HEK293 (cell line): ENCODE data around the gene COPG2.

ENCODE experiments used
- CTCF ChIP-seq: fragments of 450-650 bp; formaldehyde crosslinking; IDR thresholded peaks from 2 replicates; pipeline ENCODE4 v1.5.1; 2016; ENCODE audit warnings: missing biosample characterization, missing genetic modification characterization
- PRDM2 ChIP-seq: fragments of 450-650 bp; formaldehyde crosslinking; IDR thresholded peaks from 2 replicates; pipeline ENCODE4 v1.5.1; 2016; ENCODE audit warnings: missing biosample characterization, missing genetic modification characterization, borderline replicate concordance
- ZNF121 ChIP-seq: fragments of 450-650 bp; formaldehyde crosslinking; IDR thresholded peaks from 2 replicates; pipeline ENCODE4 v1.5.1; 2016; ENCODE audit warnings: missing biosample characterization, missing genetic modification characterization
- ZNF221 ChIP-seq: fragments of 450-650 bp; formaldehyde crosslinking; IDR thresholded peaks from 2 replicates; pipeline ENCODE4 v1.5.1; 2017; ENCODE audit warnings: missing biosample characterization, missing genetic modification characterization, borderline replicate concordance
- ZNF350 ChIP-seq: fragments of 450-650 bp; formaldehyde crosslinking; IDR thresholded peaks from 2 replicates; pipeline ENCODE4 v1.5.0; 2017; ENCODE audit warnings: missing biosample characterization, mild to moderate bottlenecking, missing genetic modification characterization
- ZNF792 ChIP-seq: fragments of 450-650 bp; formaldehyde crosslinking; IDR thresholded peaks from 2 replicates; pipeline ENCODE4 v1.5.1; 2016; ENCODE audit warnings: missing biosample characterization, missing genetic modification characterization
- TF ChIP-seq, protein P1 (sequence below): fragments of 450-650 bp; formaldehyde crosslinking; IDR thresholded peaks from 2 replicates; pipeline ENCODE4 v1.5.1; 2016; ENCODE audit warnings: missing biosample characterization, missing genetic modification characterization

DNA sequence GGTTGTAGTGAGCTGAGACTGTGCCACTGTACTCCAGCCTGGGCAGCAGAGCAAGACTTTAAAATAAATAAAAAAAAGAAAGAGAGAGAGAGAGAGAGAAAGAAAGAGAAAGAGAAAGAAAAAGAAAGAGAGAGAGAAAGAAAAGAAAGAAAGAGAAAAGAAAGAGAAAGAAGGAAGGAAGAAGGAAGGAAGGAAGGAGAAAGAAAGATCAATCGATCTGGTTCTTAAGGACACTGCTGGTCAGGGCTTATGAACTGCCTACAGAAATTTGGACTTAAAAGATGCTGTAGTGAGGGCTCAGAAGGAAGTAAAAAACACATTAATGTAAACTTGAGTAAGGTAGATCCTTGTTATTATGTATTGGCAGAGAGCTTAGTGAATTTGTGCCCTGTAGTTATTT, 62.4 kb downstream of the COPG2 start:
- no peak for TF ChIP-seq CTCF (tag by site-specific recombination)
- TF ChIP-seq, protein P1, sequence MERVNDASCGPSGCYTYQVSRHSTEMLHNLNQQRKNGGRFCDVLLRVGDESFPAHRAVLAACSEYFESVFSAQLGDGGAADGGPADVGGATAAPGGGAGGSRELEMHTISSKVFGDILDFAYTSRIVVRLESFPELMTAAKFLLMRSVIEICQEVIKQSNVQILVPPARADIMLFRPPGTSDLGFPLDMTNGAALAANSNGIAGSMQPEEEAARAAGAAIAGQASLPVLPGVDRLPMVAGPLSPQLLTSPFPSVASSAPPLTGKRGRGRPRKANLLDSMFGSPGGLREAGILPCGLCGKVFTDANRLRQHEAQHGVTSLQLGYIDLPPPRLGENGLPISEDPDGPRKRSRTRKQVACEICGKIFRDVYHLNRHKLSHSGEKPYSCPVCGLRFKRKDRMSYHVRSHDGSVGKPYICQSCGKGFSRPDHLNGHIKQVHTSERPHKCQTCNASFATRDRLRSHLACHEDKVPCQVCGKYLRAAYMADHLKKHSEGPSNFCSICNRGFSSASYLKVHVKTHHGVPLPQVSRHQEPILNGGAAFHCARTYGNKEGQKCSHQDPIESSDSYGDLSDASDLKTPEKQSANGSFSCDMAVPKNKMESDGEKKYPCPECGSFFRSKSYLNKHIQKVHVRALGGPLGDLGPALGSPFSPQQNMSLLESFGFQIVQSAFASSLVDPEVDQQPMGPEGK (tag by site-specific recombination), result no peak
- no peak for TF ChIP-seq ZNF121
- TF ChIP-seq PRDM2, result no peak
- TF ChIP-seq ZNF221 (tag by site-specific recombination), result no peak
- TF ChIP-seq ZNF792 (tag by site-specific recombination), result no peak
- TF ChIP-seq ZNF350 (tag by site-specific recombination), result no peak
